ENCODE results near the gene RYR2.

DNA sequence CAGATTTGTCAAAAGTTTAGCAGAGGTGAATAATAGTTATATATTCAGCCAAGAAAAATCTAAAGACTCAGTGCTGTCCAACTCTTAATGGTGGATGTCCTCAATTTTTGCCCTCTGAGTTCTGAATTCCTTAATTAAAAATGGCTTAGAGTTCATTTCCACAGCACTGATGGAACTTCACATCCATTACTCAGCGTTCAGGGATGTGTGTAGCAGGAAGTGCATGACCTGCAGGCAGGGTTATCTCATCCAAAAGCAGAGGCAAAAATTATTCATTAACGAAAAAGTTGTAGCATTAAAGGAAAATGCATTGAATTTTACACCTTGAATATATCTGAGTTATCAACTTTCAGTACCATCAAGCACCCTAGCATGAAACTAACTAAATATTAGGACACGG, 752.1 kb downstream of the RYR2 start:
- TF ChIP-seq, protein P1, sequence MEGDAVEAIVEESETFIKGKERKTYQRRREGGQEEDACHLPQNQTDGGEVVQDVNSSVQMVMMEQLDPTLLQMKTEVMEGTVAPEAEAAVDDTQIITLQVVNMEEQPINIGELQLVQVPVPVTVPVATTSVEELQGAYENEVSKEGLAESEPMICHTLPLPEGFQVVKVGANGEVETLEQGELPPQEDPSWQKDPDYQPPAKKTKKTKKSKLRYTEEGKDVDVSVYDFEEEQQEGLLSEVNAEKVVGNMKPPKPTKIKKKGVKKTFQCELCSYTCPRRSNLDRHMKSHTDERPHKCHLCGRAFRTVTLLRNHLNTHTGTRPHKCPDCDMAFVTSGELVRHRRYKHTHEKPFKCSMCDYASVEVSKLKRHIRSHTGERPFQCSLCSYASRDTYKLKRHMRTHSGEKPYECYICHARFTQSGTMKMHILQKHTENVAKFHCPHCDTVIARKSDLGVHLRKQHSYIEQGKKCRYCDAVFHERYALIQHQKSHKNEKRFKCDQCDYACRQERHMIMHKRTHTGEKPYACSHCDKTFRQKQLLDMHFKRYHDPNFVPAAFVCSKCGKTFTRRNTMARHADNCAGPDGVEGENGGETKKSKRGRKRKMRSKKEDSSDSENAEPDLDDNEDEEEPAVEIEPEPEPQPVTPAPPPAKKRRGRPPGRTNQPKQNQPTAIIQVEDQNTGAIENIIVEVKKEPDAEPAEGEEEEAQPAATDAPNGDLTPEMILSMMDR (IDR thresholded peaks at IDR 0.05) = no peak
- TF ChIP-seq, protein P2, sequence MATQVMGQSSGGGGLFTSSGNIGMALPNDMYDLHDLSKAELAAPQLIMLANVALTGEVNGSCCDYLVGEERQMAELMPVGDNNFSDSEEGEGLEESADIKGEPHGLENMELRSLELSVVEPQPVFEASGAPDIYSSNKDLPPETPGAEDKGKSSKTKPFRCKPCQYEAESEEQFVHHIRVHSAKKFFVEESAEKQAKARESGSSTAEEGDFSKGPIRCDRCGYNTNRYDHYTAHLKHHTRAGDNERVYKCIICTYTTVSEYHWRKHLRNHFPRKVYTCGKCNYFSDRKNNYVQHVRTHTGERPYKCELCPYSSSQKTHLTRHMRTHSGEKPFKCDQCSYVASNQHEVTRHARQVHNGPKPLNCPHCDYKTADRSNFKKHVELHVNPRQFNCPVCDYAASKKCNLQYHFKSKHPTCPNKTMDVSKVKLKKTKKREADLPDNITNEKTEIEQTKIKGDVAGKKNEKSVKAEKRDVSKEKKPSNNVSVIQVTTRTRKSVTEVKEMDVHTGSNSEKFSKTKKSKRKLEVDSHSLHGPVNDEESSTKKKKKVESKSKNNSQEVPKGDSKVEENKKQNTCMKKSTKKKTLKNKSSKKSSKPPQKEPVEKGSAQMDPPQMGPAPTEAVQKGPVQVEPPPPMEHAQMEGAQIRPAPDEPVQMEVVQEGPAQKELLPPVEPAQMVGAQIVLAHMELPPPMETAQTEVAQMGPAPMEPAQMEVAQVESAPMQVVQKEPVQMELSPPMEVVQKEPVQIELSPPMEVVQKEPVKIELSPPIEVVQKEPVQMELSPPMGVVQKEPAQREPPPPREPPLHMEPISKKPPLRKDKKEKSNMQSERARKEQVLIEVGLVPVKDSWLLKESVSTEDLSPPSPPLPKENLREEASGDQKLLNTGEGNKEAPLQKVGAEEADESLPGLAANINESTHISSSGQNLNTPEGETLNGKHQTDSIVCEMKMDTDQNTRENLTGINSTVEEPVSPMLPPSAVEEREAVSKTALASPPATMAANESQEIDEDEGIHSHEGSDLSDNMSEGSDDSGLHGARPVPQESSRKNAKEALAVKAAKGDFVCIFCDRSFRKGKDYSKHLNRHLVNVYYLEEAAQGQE (IDR thresholded peaks at IDR 0.05; ENCODE audit: insufficient read depth in 1 of 2, low read depth in 2 of 2, low read length in 1 of 2) = no peak
- no peak for TF ChIP-seq POLR2AphosphoS5 (IDR thresholded peaks at IDR 0.05; ENCODE audit: low read depth, low read length)

All from Panc1 (cell line).